ENCODE data around the gene KLHL29. TPM values are rescaled to one million over a fixed set of nuclear protein-coding genes. Genes with fewer than 3 reads are reported as not detected.

Gene KLHL29
- total RNA-seq, 5 donors from 2014 or later (not counting 1 experiment from before 2014, with no cell fraction given), result 1.8 to 6.6 (median 2.5) TPM

GRCh38 chr2:23569761-23570365, 184.9 kb downstream of the KLHL29 start:
- no peak for DNase-seq
- no peak overlapping the region for H3K27ac Mint-ChIP-seq
- H3K36me3 Mint-ChIP-seq, result no peaks in the 10 kb centered on the region
- Histone ChIP-seq H3K4me3 (ENCODE audit: control insufficient read depth in 1 of 2, extremely low read depth in 1 of 2, low read length in 1 of 2) (no peak overlapping the region), H3K36me3 (ENCODE audit: control insufficient read depth in 2 of 2, extremely low read depth in 1 of 2, insufficient read depth in 1 of 2, low read length in 1 of 2) (no peaks in the 10 kb centered on the region), H3K9me3 (no peaks in the 10 kb centered on the region), H3K4me1 (ENCODE audit: control insufficient read depth in 1 of 2, extremely low read depth in 1 of 2, insufficient read depth in 2 of 2, low read length in 2 of 2) (no peaks in the 10 kb centered on the region), H3K27me3 (replicated peaks in 1 of 2; ENCODE audit: control insufficient read depth in 2 of 2, extremely low read depth in 1 of 2, insufficient read depth in 2 of 2, low read length in 1 of 2) (peaks cover 0 to 7% of the 10 kb centered on the region in 2 experiments), H3K27ac (ENCODE audit: low read length) (no peak overlapping the region)
- H3K4me3 Mint-ChIP-seq, result no peak overlapping the region
- CTCF ChIA-PET, result no interaction called here
- ATAC-seq (replicated peaks in 1 of 4), result no peak
- no peaks in the 10 kb centered on the region for H3K4me1 Mint-ChIP-seq
- POLR2A ChIA-PET, result interaction anchor here in 1 of 2 donors (0.6 kb wide), 1 partner anchor 473 kb away, joined by 3 read pairs; no protein-coding TSS in a partner anchor
- WGBS (ENCODE audit: insufficient coverage), result 88% methylated on average over 8 of the region's 12 CpGs
- no peaks in the 10 kb centered on the region for H3K27me3 Mint-ChIP-seq
- H3K9me3 Mint-ChIP-seq, result no peaks in the 10 kb centered on the region

- no peak overlapping the region for H3K27ac Mint-ChIP-seq
- Histone ChIP-seq H3K27me3 (replicated peaks in 1 of 2; ENCODE audit: control insufficient read depth in 2 of 2, extremely low read depth in 1 of 2, insufficient read depth in 2 of 2, low read length in 1 of 2) (peaks cover 0 to 7% of the 10 kb centered on the region in 2 experiments), H3K36me3 (ENCODE audit: control insufficient read depth in 2 of 2, extremely low read depth in 1 of 2, insufficient read depth in 1 of 2, low read length in 1 of 2) (no peaks in the 10 kb centered on the region), H3K4me3 (ENCODE audit: control insufficient read depth in 1 of 2, extremely low read depth in 1 of 2, low read length in 1 of 2) (no peak overlapping the region), H3K4me1 (ENCODE audit: control insufficient read depth in 1 of 2, extremely low read depth in 1 of 2, insufficient read depth in 2 of 2, low read length in 2 of 2) (no peaks in the 10 kb centered on the region), H3K9me3 (no peaks in the 10 kb centered on the region), H3K27ac (ENCODE audit: low read length) (no peak overlapping the region)
- ChIA-PET POLR2A (no interaction called here), CTCF (no interaction called here)
- no peaks in the 10 kb centered on the region for H3K27me3 Mint-ChIP-seq
- H3K4me1 Mint-ChIP-seq, result no peaks in the 10 kb centered on the region
- H3K4me3 Mint-ChIP-seq, result no peak overlapping the region
- ATAC-seq (replicated peaks in 1 of 4) (no peak), DNase-seq (no peak)
- H3K36me3 Mint-ChIP-seq, result no peaks in the 10 kb centered on the region
- H3K9me3 Mint-ChIP-seq, result no peaks in the 10 kb centered on the region
- WGBS (ENCODE audit: insufficient coverage), result 40% methylated on average over 1 of the region's 6 CpGs
Measured at GRCh38 chr2:23571085-23571484, 186.1 kb downstream of the KLHL29 start.

- Mint-ChIP-seq H3K4me1 (no peaks in the 10 kb centered on the region), H3K27ac (no peak overlapping the region), H3K36me3 (no peaks in the 10 kb centered on the region), H3K27me3 (no peaks in the 10 kb centered on the region), H3K9me3 (no peaks in the 10 kb centered on the region), H3K4me3 (no peak overlapping the region)
- no peaks in the 10 kb centered on the region for H3K36me3 ChIP-seq (ENCODE audit: control insufficient read depth in 2 of 2, extremely low read depth in 1 of 2, insufficient read depth in 1 of 2, low read length in 1 of 2)
- H3K4me1 ChIP-seq (ENCODE audit: control insufficient read depth in 1 of 2, extremely low read depth in 1 of 2, insufficient read depth in 2 of 2, low read length in 2 of 2), result no peaks in the 10 kb centered on the region
- H3K9me3 ChIP-seq, result no peaks in the 10 kb centered on the region
- WGBS (ENCODE audit: insufficient coverage), result 84% methylated on average over 9 of the region's 12 CpGs
- H3K4me3 ChIP-seq (ENCODE audit: control insufficient read depth in 1 of 2, extremely low read depth in 1 of 2, low read length in 1 of 2), result no peak overlapping the region
- DNase-seq (no peak), ATAC-seq (replicated peaks in 1 of 4) (no peak)
- ChIA-PET POLR2A (no interaction called here), CTCF (no interaction called here)
- H3K27ac ChIP-seq (ENCODE audit: low read length), result no peak overlapping the region
- H3K27me3 ChIP-seq (replicated peaks in 1 of 2; ENCODE audit: control insufficient read depth in 2 of 2, extremely low read depth in 1 of 2, insufficient read depth in 2 of 2, low read length in 1 of 2), result peaks cover 0 to 7% of the 10 kb centered on the region in 2 experiments
Measured at GRCh38 chr2:23571527-23572282, 186.7 kb downstream of the KLHL29 start.

GRCh38 chr2:23574919-23575654, 190.1 kb downstream of the KLHL29 start:
- H3K36me3 ChIP-seq (ENCODE audit: control insufficient read depth in 2 of 2, extremely low read depth in 1 of 2, insufficient read depth in 1 of 2, low read length in 1 of 2), result no peaks in the 10 kb centered on the region
- no peaks in the 10 kb centered on the region for H3K9me3 ChIP-seq
- H3K27ac ChIP-seq (ENCODE audit: low read length), result no peak overlapping the region
- DNase-seq (no peak), ATAC-seq (replicated peaks in 1 of 4) (no peak)
- H3K4me1 Mint-ChIP-seq, result no peaks in the 10 kb centered on the region
- H3K4me3 Mint-ChIP-seq, result no peak overlapping the region
- WGBS (ENCODE audit: insufficient coverage), result 73% methylated on average over 3 of the region's 13 CpGs
- H3K27me3 ChIP-seq (replicated peaks in 1 of 2; ENCODE audit: control insufficient read depth in 2 of 2, extremely low read depth in 1 of 2, insufficient read depth in 2 of 2, low read length in 1 of 2), result peaks cover 0 to 7% of the 10 kb centered on the region in 2 experiments
- CTCF ChIA-PET, result interaction anchor here in 1 of 2 donors (1.3 kb wide), 1 partner anchor 9 kb away, joined by 4 read pairs; no protein-coding TSS in a partner anchor
- no peaks in the 10 kb centered on the region for H3K27me3 Mint-ChIP-seq
- no peak overlapping the region for H3K27ac Mint-ChIP-seq
- H3K9me3 Mint-ChIP-seq, result no peaks in the 10 kb centered on the region
- H3K4me3 ChIP-seq (ENCODE audit: control insufficient read depth in 1 of 2, extremely low read depth in 1 of 2, low read length in 1 of 2), result no peak overlapping the region
- no peaks in the 10 kb centered on the region for H3K4me1 ChIP-seq (ENCODE audit: control insufficient read depth in 1 of 2, extremely low read depth in 1 of 2, insufficient read depth in 2 of 2, low read length in 2 of 2)
- POLR2A ChIA-PET, result no interaction called here
- no peaks in the 10 kb centered on the region for H3K36me3 Mint-ChIP-seq

- POLR2A ChIA-PET, result no interaction called here
Measured at GRCh38 chr2:23578964-23579671, 194.1 kb downstream of the KLHL29 start.

GRCh38 chr2:23579674-23580073, 194.7 kb downstream of the KLHL29 start:
- POLR2A ChIA-PET, result no interaction called here
- Mint-ChIP-seq H3K9me3 (no peaks in the 10 kb centered on the region), H3K36me3 (no peaks in the 10 kb centered on the region), H3K27me3 (no peaks in the 10 kb centered on the region), H3K27ac (no peak overlapping the region), H3K4me1 (no peaks in the 10 kb centered on the region), H3K4me3 (no peak overlapping the region)
- no peak overlapping the region for H3K4me3 ChIP-seq (ENCODE audit: control insufficient read depth in 1 of 2, extremely low read depth in 1 of 2, low read length in 1 of 2)
- DNase-seq, result no peak
- WGBS (ENCODE audit: insufficient coverage), result 100% methylated on average over 4 of the region's 5 CpGs
- CTCF ChIA-PET, result no interaction called here
- no peaks in the 10 kb centered on the region for H3K36me3 ChIP-seq (ENCODE audit: control insufficient read depth in 2 of 2, extremely low read depth in 1 of 2, insufficient read depth in 1 of 2, low read length in 1 of 2)
- H3K27ac ChIP-seq (ENCODE audit: low read length), result no peak overlapping the region
- H3K9me3 ChIP-seq, result no peaks in the 10 kb centered on the region
- no peaks in the 10 kb centered on the region for H3K4me1 ChIP-seq (ENCODE audit: control insufficient read depth in 1 of 2, extremely low read depth in 1 of 2, insufficient read depth in 2 of 2, low read length in 2 of 2)
- no peaks in the 10 kb centered on the region for H3K27me3 ChIP-seq (replicated peaks in 1 of 2; ENCODE audit: control insufficient read depth in 2 of 2, extremely low read depth in 1 of 2, insufficient read depth in 2 of 2, low read length in 1 of 2)
- ATAC-seq (replicated peaks in 1 of 4), result no peak

More at GRCh38 chr2:23578964-23579671, 194.1 kb downstream of the KLHL29 start:
- CTCF ChIA-PET, result no interaction called here
- Histone ChIP-seq H3K4me1 (ENCODE audit: control insufficient read depth in 1 of 2, extremely low read depth in 1 of 2, insufficient read depth in 2 of 2, low read length in 2 of 2) (no peaks in the 10 kb centered on the region), H3K4me3 (ENCODE audit: control insufficient read depth in 1 of 2, extremely low read depth in 1 of 2, low read length in 1 of 2) (no peak overlapping the region), H3K36me3 (ENCODE audit: control insufficient read depth in 2 of 2, extremely low read depth in 1 of 2, insufficient read depth in 1 of 2, low read length in 1 of 2) (no peaks in the 10 kb centered on the region), H3K9me3 (no peaks in the 10 kb centered on the region), H3K27ac (ENCODE audit: low read length) (no peak overlapping the region), H3K27me3 (replicated peaks in 1 of 2; ENCODE audit: control insufficient read depth in 2 of 2, extremely low read depth in 1 of 2, insufficient read depth in 2 of 2, low read length in 1 of 2) (no peaks in the 10 kb centered on the region)
- ATAC-seq (replicated peaks in 1 of 4) (no peak), DNase-seq (no peak)
- Mint-ChIP-seq H3K9me3 (no peaks in the 10 kb centered on the region), H3K4me3 (no peak overlapping the region), H3K27ac (no peak overlapping the region), H3K4me1 (no peaks in the 10 kb centered on the region), H3K27me3 (no peaks in the 10 kb centered on the region), H3K36me3 (no peaks in the 10 kb centered on the region)
- 56% methylated on average over 4 of the region's 11 CpGs for WGBS (ENCODE audit: insufficient coverage)
